Activated naive CD4-positive, alpha-beta T cell treated with anti-CD3 and anti-CD28 coated beads for 36 hours (primary cell): Measurements from ENCODE around the gene SCTR. TPM values are rescaled to one million over a fixed set of nuclear protein-coding genes. Genes with fewer than 3 reads are reported as not detected.

Source experiments
- CTCF ChIA-PET: fragments of 350-600 bp; sonication (Branson Sonifier 250); formaldehyde crosslinking; loops from one replicate; lab custom pipeline; 2021; ENCODE audit warnings: antibody characterized with exemption; lab: Charles Lee
- DNase-seq: peaks from one replicate; pipeline ENCODE4 v3.0.0-alpha.2; 2020
- H3K27ac Mint-ChIP-seq: one replicate; pipeline ENCODE4 v1.8.0; 2021; ENCODE audit warnings: mild to moderate bottlenecking, mixed read lengths
- H3K27me3 Mint-ChIP-seq: one replicate; pipeline ENCODE4 v1.8.0; 2021; ENCODE audit warnings: low read depth, mixed read lengths
- H3K36me3 Mint-ChIP-seq: one replicate; pipeline ENCODE4 v1.8.0; 2021; ENCODE audit warnings: low read depth, mixed read lengths
- H3K4me1 Mint-ChIP-seq: one replicate; pipeline ENCODE4 v1.8.0; 2021; ENCODE audit warnings: low read depth, mixed read lengths
- H3K4me3 Mint-ChIP-seq: one replicate; pipeline ENCODE4 v1.8.0; 2021; ENCODE audit warnings: mild to moderate bottlenecking, moderate library complexity, mixed read lengths
- H3K9me3 Mint-ChIP-seq: one replicate; pipeline ENCODE4 v1.8.0; 2021; ENCODE audit warnings: mixed read lengths
- intact Hi-C: fragments of 100-400 bp; cut with micrococcal nuclease; formaldehyde crosslinking; loops from one replicate; pipeline ENCODE4 v1.15.1; 2023
- total RNA-seq, 2 experiments: library from RNA; stranded (reverse); gene quantifications; one replicate each; pipeline ENCODE4 v1.2.3, GENCODE V29; 2021

The SCTR gene
- total RNA-seq, 2 experiments from 2014 or later: not detected

GRCh38 chr2:119463990-119464389, 60.3 kb downstream of the SCTR start:
- Mint-ChIP-seq H3K4me1 (no peaks in the 10 kb centered on the region), H3K36me3 (no peaks in the 10 kb centered on the region), H3K4me3 (no peak overlapping the region), H3K9me3 (no peaks in the 10 kb centered on the region), H3K27ac (no peak overlapping the region), H3K27me3 (no peaks in the 10 kb centered on the region)
- CTCF ChIA-PET: interaction anchor here (1.4 kb wide), 1 partner anchor 17 kb away, joined by 3 read pairs; no protein-coding TSS in a partner anchor
- DNase-seq: no peak
- intact Hi-C loops: no loop called here

DNA sequence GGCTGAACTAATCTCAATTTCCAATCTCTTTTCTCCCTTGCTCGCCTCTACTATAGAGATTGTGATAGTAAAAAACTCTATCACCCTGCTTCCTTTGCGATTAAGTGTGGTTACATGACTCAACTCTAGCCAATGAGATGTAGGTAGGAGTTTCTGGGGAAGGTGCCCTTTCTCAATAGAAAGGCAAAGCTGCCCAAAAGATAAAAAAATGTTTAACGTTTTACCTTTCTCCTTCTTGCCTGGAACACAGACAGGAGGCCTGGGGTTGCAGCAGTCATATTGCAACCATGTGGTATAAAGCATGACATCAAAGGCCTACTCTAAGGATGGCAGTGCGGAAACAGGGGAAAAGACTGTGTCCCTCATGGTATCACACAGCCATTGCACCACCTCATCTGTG, 61.1 kb downstream of the SCTR start:
- H3K9me3 Mint-ChIP-seq: no peaks in the 10 kb centered on the region
- CTCF ChIA-PET: no interaction called here
- H3K4me1 Mint-ChIP-seq: no peaks in the 10 kb centered on the region
- no peak for DNase-seq
- H3K4me3 Mint-ChIP-seq: no peak overlapping the region
- no peaks in the 10 kb centered on the region for H3K27me3 Mint-ChIP-seq
- intact Hi-C loops: no loop called here
- no peak overlapping the region for H3K27ac Mint-ChIP-seq
- H3K36me3 Mint-ChIP-seq: no peaks in the 10 kb centered on the region

GRCh38 chr2:119462574-119462973, 61.7 kb downstream of the SCTR start:
- H3K27ac Mint-ChIP-seq: no peak overlapping the region
- intact Hi-C loops: no loop called here
- H3K9me3 Mint-ChIP-seq: no peaks in the 10 kb centered on the region
- H3K27me3 Mint-ChIP-seq: no peaks in the 10 kb centered on the region
- CTCF ChIA-PET: no interaction called here
- H3K4me1 Mint-ChIP-seq: no peaks in the 10 kb centered on the region
- H3K36me3 Mint-ChIP-seq: no peaks in the 10 kb centered on the region
- DNase-seq: no peak
- no peak overlapping the region for H3K4me3 Mint-ChIP-seq

- CTCF ChIA-PET: no interaction called here
- H3K9me3 Mint-ChIP-seq: no peaks in the 10 kb centered on the region
- H3K36me3 Mint-ChIP-seq: no peaks in the 10 kb centered on the region
- no peaks in the 10 kb centered on the region for H3K27me3 Mint-ChIP-seq
- no peak overlapping the region for H3K4me3 Mint-ChIP-seq
- no peaks in the 10 kb centered on the region for H3K4me1 Mint-ChIP-seq
- no peak for DNase-seq
- intact Hi-C loops: no loop called here
- H3K27ac Mint-ChIP-seq: no peak overlapping the region
These were observed 62.5 kb downstream of the SCTR start for GRCh38 chr2:119461811-119462210.

GRCh38 chr2:119460076-119460475, 64.2 kb downstream of the SCTR start:
- Mint-ChIP-seq H3K4me1 (no peaks in the 10 kb centered on the region), H3K27ac (no peak overlapping the region), H3K4me3 (no peak overlapping the region), H3K36me3 (no peaks in the 10 kb centered on the region), H3K27me3 (peaks cover 5% of the 10 kb centered on the region), H3K9me3 (no peaks in the 10 kb centered on the region)
- intact Hi-C loops: no loop called here
- no peak for DNase-seq
- CTCF ChIA-PET: no interaction called here

GRCh38 chr2:119455066-119455718, 69.1 kb downstream of the SCTR start:
- Mint-ChIP-seq H3K9me3 (no peaks in the 10 kb centered on the region), H3K36me3 (no peaks in the 10 kb centered on the region), H3K27ac (no peak overlapping the region), H3K4me3 (no peak overlapping the region), H3K27me3 (peaks cover 18% of the 10 kb centered on the region), H3K4me1 (no peaks in the 10 kb centered on the region)
- CTCF ChIA-PET: interaction anchor here (0.6 kb wide), 1 partner anchor 188 kb away, joined by 3 read pairs; no protein-coding TSS in a partner anchor
- DNase-seq: no peak
- intact Hi-C loops: no loop called here

DNA sequence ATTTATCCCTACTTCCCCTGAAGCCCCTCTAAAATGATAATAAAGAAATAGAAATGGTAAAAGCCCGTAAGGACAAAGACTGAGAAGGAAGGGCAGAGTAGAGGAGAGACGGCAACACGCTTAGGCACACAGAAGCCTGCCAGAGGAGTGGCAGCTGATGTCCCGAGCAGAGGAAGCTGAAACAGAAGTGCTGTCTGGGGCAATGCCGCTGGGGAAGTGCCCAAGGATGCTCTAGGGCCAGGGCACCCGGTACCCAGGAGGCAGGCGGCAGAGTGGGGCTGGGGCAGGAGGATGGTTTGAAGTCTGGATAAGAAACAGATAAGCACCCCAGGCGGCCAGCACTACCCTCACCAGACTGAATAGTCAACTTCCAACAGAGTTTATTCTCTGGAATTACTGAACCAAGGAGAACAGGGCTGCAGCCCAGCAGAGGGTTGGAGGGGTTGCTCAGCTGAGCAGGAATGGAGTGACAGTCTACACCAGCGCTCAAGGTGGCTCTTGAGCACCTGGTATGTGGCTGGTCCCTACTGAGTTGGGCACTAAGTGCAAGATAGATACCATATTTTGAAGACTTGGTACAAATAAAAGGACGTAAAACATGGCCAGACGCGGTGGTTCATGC, 70.2 kb downstream of the SCTR start:
- Mint-ChIP-seq H3K27me3 (peaks cover 23% of the 10 kb centered on the region), H3K9me3 (no peaks in the 10 kb centered on the region), H3K27ac (no peak overlapping the region), H3K36me3 (no peaks in the 10 kb centered on the region), H3K4me1 (no peaks in the 10 kb centered on the region), H3K4me3 (no peak overlapping the region)
- CTCF ChIA-PET: interaction anchor here (0.5 to 0.6 kb wide), 2 partner anchors 9 to 187 kb away, joined by 3 read pairs; no protein-coding TSS in a partner anchor
- intact Hi-C loops: no loop called here
- DNase-seq: no peak

GRCh38 chr2:119451336-119452050, 72.8 kb downstream of the SCTR start:
- CTCF ChIA-PET: interaction anchor here (0.8 to 1.8 kb wide), 4 partner anchors 10 to 187 kb away, joined by 3 to 7 read pairs (median 3); no protein-coding TSS in a partner anchor
- intact Hi-C loops: no loop called here
- no peak overlapping the region for H3K4me3 Mint-ChIP-seq
- H3K27me3 Mint-ChIP-seq: peaks cover 29% of the 10 kb centered on the region
- no peaks in the 10 kb centered on the region for H3K36me3 Mint-ChIP-seq
- H3K27ac Mint-ChIP-seq: no peak overlapping the region
- no peaks in the 10 kb centered on the region for H3K4me1 Mint-ChIP-seq
- no peaks in the 10 kb centered on the region for H3K9me3 Mint-ChIP-seq
- DNase-seq: no peak

- H3K4me3 Mint-ChIP-seq: no peak overlapping the region
- no peaks in the 10 kb centered on the region for H3K4me1 Mint-ChIP-seq
- DNase-seq: no peak
- CTCF ChIA-PET: no interaction called here
- intact Hi-C loops: no loop called here
- H3K27ac Mint-ChIP-seq: no peak overlapping the region
- no peaks in the 10 kb centered on the region for H3K36me3 Mint-ChIP-seq
- no peaks in the 10 kb centered on the region for H3K9me3 Mint-ChIP-seq
- H3K27me3 Mint-ChIP-seq: peaks cover 24% of the 10 kb centered on the region
These were observed 74.8 kb downstream of the SCTR start for GRCh38 chr2:119449521-119449920.

- no peaks in the 10 kb centered on the region for H3K36me3 Mint-ChIP-seq
These were observed 75.7 kb downstream of the SCTR start for GRCh38 chr2:119448427-119449141.

GRCh38 chr2:119446037-119446436, 78.2 kb downstream of the SCTR start:
- Mint-ChIP-seq H3K27me3 (peaks cover 11% of the 10 kb centered on the region), H3K4me3 (no peak overlapping the region), H3K9me3 (no peaks in the 10 kb centered on the region), H3K4me1 (no peaks in the 10 kb centered on the region), H3K36me3 (no peaks in the 10 kb centered on the region), H3K27ac (no peak overlapping the region)
- intact Hi-C loops: no loop called here
- no peak for DNase-seq
- CTCF ChIA-PET: no interaction called here

More at GRCh38 chr2:119448427-119449141, 75.7 kb downstream of the SCTR start:
- CTCF ChIA-PET: no interaction called here
- no peaks in the 10 kb centered on the region for H3K9me3 Mint-ChIP-seq
- H3K27me3 Mint-ChIP-seq: peaks cover 17% of the 10 kb centered on the region
- no peak overlapping the region for H3K27ac Mint-ChIP-seq
- H3K4me3 Mint-ChIP-seq: no peak overlapping the region
- no peaks in the 10 kb centered on the region for H3K4me1 Mint-ChIP-seq
- no peak for DNase-seq
- intact Hi-C loops: no loop called here

GRCh38 chr2:119442850-119443249, 81.4 kb downstream of the SCTR start:
- intact Hi-C loops: no loop called here
- Mint-ChIP-seq H3K4me3 (no peak overlapping the region), H3K27ac (no peak overlapping the region), H3K4me1 (no peaks in the 10 kb centered on the region), H3K9me3 (no peaks in the 10 kb centered on the region), H3K27me3 (peaks cover 2% of the 10 kb centered on the region), H3K36me3 (no peaks in the 10 kb centered on the region)
- CTCF ChIA-PET: interaction anchor here (0.6 kb wide), 1 partner anchor 162 kb away, joined by 3 read pairs; no protein-coding TSS in a partner anchor
- no peak for DNase-seq
